DMS153 (cell line): ENCODE results near the gene TRIM29.

ENCODE experiments used
- DNase-seq: peaks from one replicate; lab custom pipeline; 2025; lab: John Stamatoyannopoulos, UW

The TRIM29 gene

GRCh38 chr11:120122924-120123683 lies 14.8 kb downstream of the TRIM29 start:
- DNase-seq: peak; percentile 34

DNA sequence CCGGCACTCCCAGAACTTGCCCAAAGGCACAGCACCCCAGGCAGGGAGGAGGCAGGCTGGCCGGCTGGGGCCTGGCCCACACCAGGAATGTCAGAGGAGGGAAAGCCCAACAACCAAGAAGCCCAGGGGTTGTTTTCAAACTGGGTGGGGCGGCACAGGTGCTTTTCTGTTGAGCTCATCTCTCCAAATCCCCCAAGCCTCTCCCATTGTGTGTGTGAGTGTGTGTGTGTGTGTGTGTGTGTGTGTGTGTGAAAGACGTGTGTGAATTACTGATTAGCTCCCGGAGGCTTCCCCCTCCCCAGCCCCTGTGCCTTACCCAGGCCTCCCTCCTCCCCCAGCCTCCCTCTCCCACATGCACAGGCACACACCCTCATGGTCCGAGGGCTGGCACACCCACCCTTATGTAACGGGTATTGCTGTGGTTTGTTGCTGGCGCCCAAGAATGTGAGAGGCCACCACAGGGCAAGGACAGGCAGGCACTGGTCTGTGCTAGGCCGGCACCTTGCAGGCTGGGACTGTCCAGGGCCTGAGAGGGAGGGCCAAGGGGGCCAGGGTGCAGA lies 15.9 kb downstream of the TRIM29 start:
- DNase-seq: no peak

- DNase-seq: no peak
Measured at GRCh38 chr11:120121336-120121735, 16.6 kb downstream of the TRIM29 start.

DNA sequence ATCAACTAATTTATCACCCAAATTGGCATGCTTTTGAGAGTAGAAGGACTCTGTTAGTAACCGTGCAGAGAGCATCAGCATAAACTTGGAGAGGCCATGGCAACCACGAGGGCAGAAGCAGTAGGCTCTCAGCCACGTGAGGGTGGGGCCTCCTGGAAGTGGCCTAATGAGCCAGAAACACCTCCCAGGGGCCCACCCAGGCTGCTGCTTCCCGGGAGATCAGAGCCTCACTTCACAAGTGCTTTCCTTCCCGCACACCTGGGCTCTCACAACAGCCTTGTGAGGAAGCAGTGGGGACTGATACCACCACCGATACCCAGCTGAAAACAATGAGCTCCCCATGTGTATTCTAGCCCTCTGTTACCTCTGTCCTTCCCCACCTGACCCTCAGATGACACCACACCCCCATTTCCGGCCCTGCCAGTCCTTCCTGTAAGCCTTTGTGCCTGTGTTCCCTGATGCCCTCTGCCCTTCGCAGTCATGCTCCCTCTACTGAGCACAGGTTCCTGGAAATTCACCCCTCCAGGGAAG lies 17.0 kb downstream of the TRIM29 start:
- no peak for DNase-seq

GRCh38 chr11:120119121-120119520 lies 18.8 kb downstream of the TRIM29 start:
- no peak for DNase-seq

- no peak for DNase-seq
Measured at GRCh38 chr11:120117991-120118390, 19.9 kb downstream of the TRIM29 start.

DNA sequence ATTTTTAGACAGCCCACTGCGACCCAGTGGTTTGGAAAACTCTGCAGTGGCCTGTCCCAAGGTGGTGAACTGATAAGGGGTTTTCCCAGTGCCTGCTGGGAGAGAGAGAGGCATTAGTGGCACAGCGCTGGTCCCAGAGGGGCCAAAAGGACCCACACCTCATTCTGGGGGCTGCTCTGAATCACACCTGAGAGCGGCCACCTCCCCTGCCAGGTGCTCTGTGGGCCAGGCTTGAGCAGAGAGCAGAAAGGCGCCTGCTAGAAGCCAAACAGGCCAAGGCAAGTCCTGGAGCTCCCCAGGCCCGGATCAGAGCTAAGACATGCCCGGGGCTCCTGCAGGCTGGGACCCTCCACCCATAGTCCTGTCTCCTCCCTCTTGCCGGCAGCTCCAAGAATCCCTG lies 20.9 kb downstream of the TRIM29 start:
- DNase-seq: no peak

DNA sequence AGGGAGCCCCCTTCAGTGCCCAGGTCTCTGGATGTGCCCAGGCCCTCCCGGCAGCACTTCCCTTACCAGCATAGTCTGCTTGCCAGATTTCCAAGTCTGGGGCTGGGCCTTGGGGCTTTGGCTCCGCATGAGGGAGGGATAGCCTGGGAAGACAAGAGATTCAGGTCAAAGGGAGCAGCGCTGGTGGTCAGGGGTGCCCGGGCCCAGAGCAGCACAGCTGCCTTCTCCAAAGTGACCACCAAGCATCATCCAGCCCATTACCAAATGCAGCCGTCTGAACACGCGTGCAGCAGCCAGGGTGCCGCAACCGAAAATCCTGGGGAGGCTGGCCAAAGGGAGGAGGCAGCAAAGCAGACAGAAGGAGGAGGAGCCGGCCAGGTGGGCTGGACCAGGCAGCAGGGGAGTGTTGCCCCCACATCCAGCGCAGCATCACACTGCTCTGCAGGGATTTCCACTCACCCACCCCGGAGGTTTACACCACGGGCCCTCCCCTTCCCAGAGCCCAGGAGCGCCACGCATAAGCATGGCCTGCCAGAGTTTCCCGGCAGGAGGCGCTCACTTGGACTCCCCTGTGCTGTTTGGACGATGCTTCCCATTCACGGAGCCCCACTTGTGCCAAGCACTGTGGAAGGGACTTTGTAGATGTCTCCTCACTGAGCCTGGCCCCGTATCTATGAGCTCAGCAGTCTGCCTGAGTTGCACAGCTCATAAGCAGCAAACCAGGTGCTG lies 22.5 kb downstream of the TRIM29 start:
- no peak for DNase-seq

DNA sequence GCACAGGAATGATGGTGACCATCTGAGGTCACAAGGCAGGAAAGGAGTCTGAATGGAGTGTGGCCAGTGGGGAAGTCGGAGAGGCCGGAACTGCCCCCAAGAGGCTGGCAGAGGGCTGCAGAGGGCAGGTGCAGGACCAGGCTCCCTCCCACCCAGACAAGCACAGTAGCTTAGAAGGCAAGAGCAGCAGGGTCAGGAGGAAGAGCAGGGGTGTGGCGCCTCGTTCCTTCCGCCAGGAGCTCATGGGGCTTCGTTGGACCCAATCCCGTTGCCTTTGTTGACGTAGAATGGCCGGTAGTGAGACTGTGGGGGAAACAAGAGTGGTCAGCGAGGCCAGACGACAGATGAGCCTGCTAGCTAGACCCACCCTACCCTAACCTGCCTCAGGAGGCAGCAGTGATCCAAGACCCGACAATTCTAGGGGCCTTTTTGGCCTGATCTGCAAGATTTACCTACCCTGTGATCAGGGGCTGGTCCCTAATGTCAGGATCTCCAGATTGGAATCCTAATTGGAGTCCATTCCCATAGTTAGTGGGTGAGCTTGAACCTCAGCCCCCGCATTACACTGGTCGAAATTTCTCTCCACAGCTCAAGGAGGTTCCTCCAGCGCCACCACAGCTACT lies 25.6 kb downstream of the TRIM29 start:
- DNase-seq: no peak

DNA sequence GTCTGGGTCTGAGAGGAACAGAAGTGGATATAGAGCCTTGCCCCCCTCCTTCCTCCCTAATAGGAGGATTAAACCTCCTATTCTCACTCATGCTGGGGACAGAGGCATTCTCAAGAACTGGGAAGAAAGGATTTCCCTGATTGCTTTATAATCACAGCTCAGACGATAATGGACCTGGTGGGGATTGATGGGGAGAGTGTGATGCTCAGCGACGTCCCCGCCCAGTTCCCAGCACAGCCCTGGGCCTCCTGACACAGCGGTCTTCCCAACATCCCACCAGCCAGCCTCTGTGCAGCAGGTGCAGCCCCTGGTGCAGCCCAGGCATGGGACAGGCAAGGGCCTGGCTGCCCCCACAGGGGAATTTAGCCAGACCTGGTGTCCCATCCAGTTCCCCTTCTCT lies 28.4 kb downstream of the TRIM29 start:
- no peak for DNase-seq

DNA sequence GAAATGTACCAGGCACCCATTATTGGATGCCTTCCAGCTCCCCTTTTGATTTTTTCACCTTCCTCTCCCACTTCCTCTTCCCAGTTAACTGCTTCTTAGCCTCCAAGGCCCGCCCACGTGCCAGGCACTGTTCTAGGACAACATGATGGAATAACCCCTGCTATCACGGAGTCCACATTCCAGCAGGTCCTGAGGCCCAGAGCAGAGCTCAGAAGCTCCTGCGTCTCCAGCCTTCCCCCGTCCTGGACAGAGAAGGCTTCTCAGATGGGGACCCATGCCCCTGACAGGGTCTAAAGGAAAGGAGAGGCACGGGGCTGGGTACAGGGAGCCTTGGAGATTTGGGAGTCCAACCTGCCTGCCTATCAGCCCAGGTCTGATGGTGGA lies 29.1 kb downstream of the TRIM29 start:
- DNase-seq: no peak

- DNase-seq: peak; percentile 12
Measured at GRCh38 chr11:120108154-120108784, 29.6 kb downstream of the TRIM29 start.

- no peak for DNase-seq
Measured at GRCh38 chr11:120107692-120108091, 30.2 kb downstream of the TRIM29 start.

DNA sequence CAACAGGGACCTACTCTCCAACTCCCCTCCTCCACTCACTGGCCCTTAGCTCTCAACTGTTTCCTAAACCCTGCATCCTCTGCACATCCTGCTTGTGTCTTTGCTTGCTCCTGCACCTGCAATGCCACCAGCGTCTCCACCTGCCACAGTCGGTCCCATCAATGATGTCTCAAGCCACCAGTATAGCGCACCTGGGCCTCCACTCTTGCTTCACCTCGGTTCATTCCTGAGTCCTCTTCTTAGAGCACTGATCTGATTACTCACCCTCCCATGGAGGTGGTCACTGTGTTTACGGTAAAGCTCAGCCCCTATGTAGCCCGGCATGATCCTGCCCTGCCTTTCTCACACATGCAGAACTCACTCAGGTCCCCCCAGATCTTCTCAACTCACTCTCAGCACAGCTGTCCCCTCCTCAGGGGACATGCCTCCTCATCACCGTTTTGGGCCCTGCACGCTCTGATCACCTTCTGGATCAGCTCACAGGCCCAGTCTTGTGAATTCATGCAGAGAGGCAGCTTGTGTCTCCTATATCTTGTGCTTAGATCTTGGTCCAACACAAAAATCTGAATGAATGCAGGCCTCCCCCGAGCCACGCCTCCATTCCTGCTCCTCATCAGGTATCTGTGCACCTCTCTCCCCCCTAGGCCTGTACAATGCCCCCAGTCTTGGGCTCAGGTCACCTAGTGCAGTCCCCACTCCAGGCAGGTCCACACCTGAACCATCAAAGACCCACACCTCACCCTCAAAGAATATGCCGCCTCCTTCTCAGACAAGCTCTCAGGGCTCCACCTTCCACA lies 31.4 kb downstream of the TRIM29 start:
- no peak for DNase-seq

DNA sequence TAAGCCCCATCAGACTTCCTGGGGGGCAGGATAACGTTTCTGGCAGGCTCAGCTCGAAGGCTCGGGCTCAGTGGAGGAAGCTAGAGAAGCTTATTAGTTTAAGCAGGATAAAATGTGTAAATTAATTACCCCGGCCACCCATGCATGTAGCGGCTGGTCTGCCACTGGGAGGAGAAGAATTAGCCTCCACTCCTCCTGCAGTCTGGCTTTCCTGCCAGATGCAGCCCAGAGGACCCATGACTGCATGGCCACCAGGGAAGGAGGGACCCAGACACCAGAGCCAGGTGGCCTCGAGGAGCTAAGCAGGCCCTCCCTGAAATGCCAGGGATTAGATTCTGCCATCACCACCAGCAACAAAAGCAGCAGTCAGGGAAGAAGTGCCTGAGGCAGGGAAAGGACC lies 32.3 kb downstream of the TRIM29 start:
- no peak for DNase-seq

- DNase-seq: no peak
Measured at GRCh38 chr11:120104041-120104565, 33.8 kb downstream of the TRIM29 start.

- DNase-seq: no peak
Measured at GRCh38 chr11:120102864-120103122, 35.1 kb downstream of the TRIM29 start.

- DNase-seq: no peak
Measured at GRCh38 chr11:120102050-120102863, 35.7 kb downstream of the TRIM29 start.

GRCh38 chr11:120098503-120099020 lies 39.4 kb downstream of the TRIM29 start:
- no peak for DNase-seq

GRCh38 chr11:120097721-120098385 lies 40.1 kb downstream of the TRIM29 start:
- DNase-seq: no peak
